RPMI8226 (cell line): ENCODE data around the gene RFC3.

Source experiments
- DNase-seq: peaks from one replicate; pipeline ENCODE4 v3.0.0-alpha.2; 2015

RFC3 gene

DNA sequence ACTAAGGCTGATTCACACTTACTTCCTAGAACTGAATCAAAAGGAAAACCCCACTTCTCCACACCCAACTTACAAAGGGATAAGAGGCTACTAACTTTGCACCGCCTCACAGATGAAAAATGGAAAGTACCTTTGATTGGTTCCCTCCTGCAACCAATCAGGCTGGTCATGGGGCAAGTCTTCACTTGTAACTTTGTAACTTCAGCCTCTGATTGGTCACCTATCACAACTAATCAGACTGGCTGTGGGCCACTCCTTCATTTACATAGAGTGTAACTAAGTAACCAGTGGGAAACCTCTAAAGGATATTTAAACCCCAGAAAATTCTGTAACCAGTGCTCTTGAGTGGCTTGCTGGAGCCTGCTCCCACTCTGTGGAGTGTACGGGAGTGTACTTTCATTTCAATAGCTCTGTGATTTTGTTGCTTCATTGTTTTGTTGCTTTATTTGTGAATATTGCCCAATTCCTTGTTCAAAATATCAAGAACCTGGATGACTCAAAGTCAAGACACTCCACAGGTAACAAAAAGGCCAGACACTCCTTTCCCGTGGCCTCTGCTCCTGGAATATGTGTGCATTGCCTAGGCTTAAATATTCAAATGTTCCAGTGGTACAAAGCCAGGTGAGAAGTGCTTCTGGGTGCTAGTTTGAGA is 50.5 kb downstream of the RFC3 start:
- DNase-seq: no peak

DNA sequence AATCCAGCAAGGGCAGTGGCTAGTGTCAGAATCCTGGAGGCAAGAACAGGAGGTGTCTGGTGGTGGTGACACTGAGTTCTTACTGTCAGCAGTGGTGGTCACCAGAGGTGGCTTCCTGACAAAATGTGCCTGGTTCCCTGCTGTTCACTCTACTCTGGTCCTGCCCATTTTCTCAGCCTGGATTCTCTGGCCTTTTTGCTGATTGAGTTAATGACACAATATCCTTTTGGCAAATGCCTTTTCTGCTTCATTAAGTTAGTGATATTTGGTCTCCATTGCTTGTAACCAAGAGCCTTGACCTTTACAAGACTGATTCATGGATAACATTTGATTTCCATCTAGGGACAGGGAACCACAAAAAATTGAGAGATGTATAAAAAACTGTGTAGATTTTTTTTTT is 51.1 kb downstream of the RFC3 start:
- no peak for DNase-seq

DNA sequence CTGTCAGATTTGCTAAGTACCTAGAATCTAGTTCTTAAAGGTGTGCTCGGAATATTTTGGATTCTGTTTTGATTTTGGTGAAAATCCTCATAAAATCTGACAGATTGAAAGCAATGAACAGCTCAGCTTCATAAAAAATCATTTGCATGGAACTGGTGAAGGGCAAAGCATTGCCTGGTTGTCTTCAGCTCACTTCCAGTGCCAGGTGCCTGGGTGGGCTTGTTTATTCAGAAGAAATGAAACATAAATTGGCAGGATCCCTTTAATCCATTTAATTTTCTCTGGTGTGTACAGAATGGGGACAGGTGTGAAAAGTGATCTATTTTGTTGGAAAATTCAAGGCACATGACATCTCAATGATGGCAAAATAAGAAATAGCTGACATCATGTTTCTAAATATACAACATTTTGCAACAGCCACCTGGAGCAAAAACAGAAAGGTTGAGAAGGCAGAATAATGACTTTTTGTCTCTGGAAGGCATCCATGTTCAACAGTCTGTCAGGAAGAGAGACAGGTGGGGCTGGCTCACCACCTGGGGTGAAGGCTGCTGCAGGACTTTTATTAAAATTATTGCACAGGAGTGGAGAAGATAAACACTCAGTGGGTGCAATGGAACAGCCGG is 52.2 kb downstream of the RFC3 start:
- peak; percentile 75 for DNase-seq

DNA sequence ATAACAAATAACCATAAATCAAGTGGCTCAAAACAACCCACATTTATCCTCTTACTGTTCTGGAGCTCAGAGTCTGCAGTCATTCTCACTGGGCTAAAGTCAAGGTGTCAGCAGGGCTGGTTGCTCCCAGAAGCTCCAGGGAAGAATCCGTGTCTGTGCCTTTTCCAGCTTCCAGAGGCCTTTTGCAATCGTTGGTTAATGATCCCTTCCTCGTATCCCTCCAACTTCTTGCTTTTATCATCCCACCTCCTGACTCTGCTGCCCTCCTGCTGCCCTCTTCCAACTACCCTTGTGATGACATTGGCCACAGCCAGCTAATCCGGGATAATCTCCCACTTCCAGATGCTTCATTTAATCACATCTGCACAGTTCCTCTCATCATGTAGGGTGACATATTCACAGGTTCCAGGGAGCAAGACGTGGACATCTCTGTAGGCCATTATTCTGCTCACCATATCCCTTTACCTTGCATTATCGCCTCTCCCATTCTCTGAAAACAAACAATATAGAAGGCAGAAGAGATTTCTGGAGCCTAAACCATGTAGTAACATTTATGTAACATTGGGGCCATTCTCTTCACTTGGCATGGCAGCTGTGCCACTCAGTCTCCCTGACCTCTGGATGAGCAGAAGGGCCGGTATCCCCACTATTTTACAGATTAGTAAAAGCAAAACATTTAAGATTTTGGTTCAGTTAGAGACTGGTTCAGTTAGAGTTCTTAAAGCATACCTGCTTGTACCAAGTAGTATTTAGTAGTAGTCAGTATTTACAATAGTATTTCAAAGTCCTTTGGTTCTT is 53.5 kb downstream of the RFC3 start:
- no peak for DNase-seq

DNA sequence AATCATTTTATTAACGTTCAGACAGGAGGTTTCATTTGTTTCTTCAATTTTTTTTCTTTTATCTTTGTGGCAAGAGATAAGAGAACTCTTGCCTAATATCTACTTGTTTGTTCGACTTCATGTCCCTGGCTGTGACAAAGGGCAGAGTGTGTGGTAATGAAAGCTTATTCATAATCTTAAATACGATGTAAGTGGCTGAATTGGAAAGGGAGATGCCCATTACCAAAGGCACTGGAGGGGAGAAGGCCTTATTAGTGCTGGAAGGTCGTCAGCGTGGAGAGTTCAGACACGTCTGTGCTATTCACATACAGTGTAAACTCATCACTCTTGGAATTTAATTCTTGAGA is 54.0 kb downstream of the RFC3 start:
- no peak for DNase-seq

DNA sequence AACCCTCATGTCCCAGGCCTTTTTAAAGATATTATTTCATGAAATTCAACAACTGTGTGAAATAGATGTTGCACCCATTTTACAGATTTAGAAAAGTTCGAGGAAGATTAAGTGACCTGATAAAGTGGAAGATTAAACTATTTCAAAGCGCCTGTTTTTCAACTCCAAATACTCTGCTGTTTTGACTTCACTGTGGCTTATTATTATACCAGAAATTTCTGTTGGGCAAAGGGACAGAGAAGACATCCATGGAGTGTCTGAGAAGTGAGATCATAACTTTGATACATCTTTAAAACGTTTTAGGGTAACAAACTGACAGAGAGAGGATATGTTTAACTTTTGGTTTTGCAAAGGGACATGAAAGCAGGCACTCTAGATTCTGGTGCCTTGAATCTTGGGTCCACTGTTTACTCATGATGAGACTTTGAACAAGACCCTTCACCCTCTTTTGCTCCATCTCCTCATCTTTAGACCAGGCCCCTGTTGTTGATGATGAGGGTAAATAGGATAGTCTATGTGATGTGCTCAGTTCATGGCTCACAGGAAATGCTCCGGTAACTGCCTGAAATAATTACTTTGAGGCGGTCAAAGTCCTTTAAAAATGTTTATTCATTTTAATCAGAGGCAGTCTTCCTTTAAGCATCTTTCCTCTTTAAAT is 55.4 kb downstream of the RFC3 start:
- DNase-seq: no peak

DNA sequence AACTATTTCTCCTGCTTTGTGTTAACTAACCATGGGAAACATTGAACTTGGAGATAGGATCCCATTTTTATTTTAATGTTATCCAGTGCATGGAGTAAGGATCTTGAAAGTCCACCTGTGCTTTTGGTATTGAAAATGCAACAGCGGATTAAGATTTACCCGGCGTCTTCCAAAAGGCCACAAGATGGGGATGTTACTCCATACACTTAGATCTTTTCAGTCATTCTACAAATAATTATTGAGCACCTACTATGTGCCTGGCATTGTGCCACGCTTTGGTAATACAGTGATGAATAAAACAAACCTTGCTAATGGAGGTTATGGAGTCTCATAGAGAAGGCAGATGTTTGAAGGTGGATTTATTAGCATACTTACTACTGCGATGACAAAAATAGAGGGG is 56.9 kb downstream of the RFC3 start:
- DNase-seq: no peak

DNA sequence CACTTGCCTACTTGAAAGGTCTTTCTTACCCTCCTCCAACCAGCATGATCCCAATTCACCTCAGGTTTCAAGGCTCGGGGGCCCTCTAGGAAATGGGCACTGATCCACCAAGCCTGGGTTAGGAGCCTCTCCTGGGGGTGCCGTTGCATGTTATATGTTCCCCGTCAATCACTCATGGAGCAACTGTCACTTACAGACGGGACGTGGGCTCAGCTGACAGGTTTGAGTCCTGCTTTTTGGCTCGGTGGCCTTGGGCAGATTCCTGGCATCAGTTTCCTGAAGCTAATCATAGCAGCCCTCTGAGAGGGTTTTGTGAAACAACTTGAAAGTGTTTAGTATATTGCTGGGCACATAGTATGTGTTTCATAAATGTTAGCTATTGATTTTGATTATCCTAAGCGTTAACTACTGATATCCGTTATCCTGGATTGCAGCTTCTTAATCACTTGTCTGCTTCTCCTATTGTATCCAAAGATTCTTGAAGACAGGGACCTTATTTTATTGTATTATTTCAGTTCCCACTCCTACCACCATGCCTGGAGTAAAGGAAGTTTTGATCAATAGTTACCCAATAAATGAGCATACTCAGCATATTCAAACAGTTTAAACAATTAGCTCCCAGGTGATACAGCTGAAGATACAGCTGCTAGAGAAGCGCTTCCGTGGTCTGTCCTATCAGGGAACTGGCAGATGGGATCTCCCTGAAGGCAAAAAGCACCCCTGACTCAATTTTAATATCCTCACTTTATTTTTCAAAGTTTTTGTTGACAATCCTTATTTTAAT is 57.9 kb downstream of the RFC3 start:
- no peak for DNase-seq

DNA sequence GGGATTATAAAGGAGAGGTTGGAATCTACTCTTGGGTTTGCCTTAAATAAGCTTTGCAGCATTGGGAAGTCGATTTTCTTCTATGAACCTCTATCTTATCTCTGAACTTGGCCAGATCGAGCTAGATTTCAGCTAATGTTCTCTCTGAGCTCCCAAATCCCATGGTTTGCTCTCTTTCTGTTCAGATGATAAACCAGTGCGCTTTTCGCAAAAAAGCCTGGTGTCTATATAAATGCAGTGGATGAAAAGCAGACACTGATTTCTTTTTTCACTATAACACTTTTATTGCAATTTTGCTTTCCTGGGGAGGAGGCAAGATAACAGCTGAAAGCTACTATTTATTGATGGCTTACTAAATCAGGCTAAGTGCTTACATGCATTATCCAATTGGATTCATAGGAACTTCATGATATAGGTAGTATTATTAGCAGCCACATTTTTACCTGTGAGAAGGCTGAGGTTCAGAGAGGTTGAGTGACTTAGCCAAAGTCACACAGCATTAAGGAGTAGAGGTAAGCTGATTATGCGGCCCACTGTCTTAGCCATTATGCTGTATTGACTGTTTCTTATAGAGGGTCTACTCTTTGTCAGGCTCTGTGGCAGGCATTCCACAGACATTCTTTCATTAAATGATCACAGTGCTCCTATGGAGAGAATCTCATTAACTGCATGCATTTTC is 58.9 kb downstream of the RFC3 start:
- no peak for DNase-seq

DNA sequence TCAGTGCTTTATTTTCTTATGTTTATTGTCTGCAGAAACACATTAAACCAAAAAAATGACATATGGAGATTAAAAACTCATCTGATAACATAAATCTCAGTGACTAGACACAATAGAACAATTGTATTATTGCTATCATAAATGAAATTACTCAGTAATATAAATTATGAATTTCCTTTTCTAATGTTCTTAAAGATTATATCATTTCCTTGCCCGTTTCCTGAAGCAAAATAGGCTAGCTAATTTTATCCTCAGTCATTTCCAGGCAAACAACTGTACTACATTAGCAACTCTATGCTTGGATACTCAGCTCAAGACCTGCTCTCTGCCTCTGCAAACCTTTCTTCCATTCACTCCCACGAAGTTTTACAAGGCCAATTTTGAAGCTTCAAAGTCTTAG is 61.2 kb downstream of the RFC3 start:
- no peak for DNase-seq

DNA sequence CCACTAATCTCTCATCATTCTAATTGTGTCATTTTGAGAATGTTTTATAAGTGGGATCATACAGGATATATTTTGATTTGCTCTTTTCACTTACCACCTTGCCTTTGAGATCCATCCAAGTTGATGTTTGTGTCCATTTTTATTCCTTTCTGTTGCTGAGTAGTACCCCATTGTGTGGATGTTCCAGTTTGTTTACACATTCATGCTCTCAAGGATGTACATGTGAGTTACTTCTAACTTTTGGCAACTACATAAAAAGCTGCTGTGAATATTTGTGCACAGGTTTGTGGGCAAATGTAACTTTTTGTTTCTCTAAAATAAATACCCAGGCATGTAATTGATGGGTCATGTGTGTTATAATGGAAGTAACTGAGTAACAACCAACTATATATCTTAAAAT is 64.9 kb downstream of the RFC3 start:
- DNase-seq: no peak

DNA sequence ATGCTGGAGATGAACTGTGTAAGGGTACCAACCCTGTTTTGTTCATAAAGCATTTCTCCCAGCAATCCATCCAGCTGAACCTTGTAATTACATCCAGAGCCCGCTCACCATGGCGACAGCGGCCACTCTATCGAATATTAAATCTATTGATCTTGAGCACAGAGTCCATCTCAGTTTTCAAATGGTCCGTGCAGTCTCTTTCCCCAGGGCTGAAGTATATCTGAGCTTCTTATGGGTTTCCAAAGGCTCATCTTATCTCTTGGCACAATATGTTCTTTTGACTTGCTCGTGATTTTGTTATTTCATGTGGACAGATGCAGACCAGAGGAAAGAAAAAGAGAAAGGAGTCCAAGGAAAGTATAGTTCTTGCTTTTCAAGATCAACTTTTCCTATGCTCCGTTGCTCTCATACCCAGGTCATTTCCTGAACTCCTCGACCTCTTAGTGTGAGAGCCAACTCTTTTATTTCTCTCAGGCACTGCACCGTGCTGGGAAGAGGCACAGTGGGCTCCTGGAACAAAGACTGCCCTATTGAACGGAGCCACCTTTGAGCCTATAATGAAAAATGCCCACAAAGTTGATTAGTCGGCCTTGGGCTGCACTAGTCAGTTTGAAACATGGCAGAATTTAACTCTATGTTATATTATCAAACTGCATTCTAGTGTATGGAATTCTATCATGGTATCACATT is 66.7 kb downstream of the RFC3 start:
- no peak for DNase-seq
